GM12891 (cell line): ENCODE results near the gene IFT22.
"Not testable (repeated sequence)": the region's sequence is repeated elsewhere in the genome, so short reads cannot be mapped to it uniquely, and the experiment has no call there.

Source experiments
- DNase-seq: peaks from one replicate; pipeline ENCODE4 v3.0.0; 2011; ENCODE audit warnings: low spot score; ENCODE audit not compliant: insufficient read length
- FAIRE-seq: peaks from 2 replicates; lab custom pipeline; 2011; peaks lifted over from hg19 to GRCh38; lab: Jason Lieb, UNC
- PAX5 ChIP-seq: IDR thresholded peaks from 2 replicates; pipeline ENCODE4 v1.6.1; 2011; ENCODE audit warnings: low read length, moderate library complexity, mild to moderate bottlenecking; ENCODE audit not compliant: insufficient read depth, severe bottlenecking
- POLR2A ChIP-seq: IDR thresholded peaks from 2 replicates; pipeline ENCODE4 v1.6.1; 2011; ENCODE audit warnings: low read depth, low read length, control low read depth
- POLR2AphosphoS5 ChIP-seq: IDR thresholded peaks from 2 replicates; pipeline ENCODE4 v1.6.1; 2011; ENCODE audit warnings: low read depth, low read length, control low read depth
- POU2F2 ChIP-seq: IDR thresholded peaks from 2 replicates; pipeline ENCODE4 v1.6.1; 2011; ENCODE audit warnings: low read depth, mild to moderate bottlenecking, control low read depth, low read length, moderate library complexity
- SPI1 ChIP-seq: IDR thresholded peaks from 2 replicates; pipeline ENCODE4 v1.6.1; 2011; ENCODE audit warnings: low read depth, low read length, control low read depth
- TAF1 ChIP-seq: IDR thresholded peaks from 2 replicates; pipeline ENCODE4 v1.6.1; 2011; ENCODE audit warnings: low read depth, low read length, control low read depth

The IFT22 gene

GRCh38 chr7:101352920-101353308 is 31.3 kb upstream of the IFT22 start:
- no peak for TF ChIP-seq POU2F2
- no peak for TF ChIP-seq POLR2A
- TF ChIP-seq PAX5 = no peak
- TF ChIP-seq POLR2AphosphoS5 = no peak
- no peak for TF ChIP-seq SPI1
- TF ChIP-seq TAF1 = no peak
- DNase-seq = no peak
- FAIRE-seq = no peak

GRCh38 chr7:101349300-101349699 is 27.7 kb upstream of the IFT22 start:
- FAIRE-seq = not testable (repeated sequence)

GRCh38 chr7:101348456-101349067 is 26.9 kb upstream of the IFT22 start:
- FAIRE-seq, DNase-seq: not testable (repeated sequence)

More at GRCh38 chr7:101349300-101349699, 27.7 kb upstream of the IFT22 start:
- not testable (repeated sequence) for DNase-seq

GRCh38 chr7:101347477-101347876 is 25.9 kb upstream of the IFT22 start:
- no peak for DNase-seq
- no peak for FAIRE-seq
- TF ChIP-seq SPI1 = no peak
- TF ChIP-seq PAX5 = no peak
- TF ChIP-seq POLR2A = no peak
- TF ChIP-seq TAF1 = no peak
- TF ChIP-seq POLR2AphosphoS5 = no peak
- TF ChIP-seq POU2F2 = no peak

GRCh38 chr7:101342892-101343291 is 21.3 kb upstream of the IFT22 start:
- no peak for FAIRE-seq

GRCh38 chr7:101340379-101340778 is 18.8 kb upstream of the IFT22 start:
- no peak for FAIRE-seq
- TF ChIP-seq POLR2AphosphoS5 (no peak), PAX5 (no peak), SPI1 (no peak), POLR2A (no peak), POU2F2 (no peak), TAF1 (no peak)
- no peak for DNase-seq

More at GRCh38 chr7:101342892-101343291, 21.3 kb upstream of the IFT22 start:
- DNase-seq = no peak
- TF ChIP-seq POU2F2 (no peak), POLR2A (no peak), TAF1 (no peak)

GRCh38 chr7:101333912-101334311 is 12.3 kb upstream of the IFT22 start:
- TF ChIP-seq TAF1 (no peak), POU2F2 (no peak), SPI1 (peak; percentile 78), POLR2A (no peak)
- DNase-seq = no peak
- no peak for FAIRE-seq

GRCh38 chr7:101332026-101332425 is 10.4 kb upstream of the IFT22 start:
- no peak for TF ChIP-seq PAX5
- DNase-seq (no peak), FAIRE-seq (no peak)

GRCh38 chr7:101330011-101330484 is 8.4 kb upstream of the IFT22 start:
- DNase-seq (no peak), FAIRE-seq (no peak)
- TF ChIP-seq SPI1 = no peak
- no peak for TF ChIP-seq POLR2AphosphoS5
- TF ChIP-seq POLR2A = no peak
- TF ChIP-seq TAF1 = no peak
- no peak for TF ChIP-seq PAX5
- no peak for TF ChIP-seq POU2F2

GRCh38 chr7:101328159-101328558 is 6.5 kb upstream of the IFT22 start:
- no peak for FAIRE-seq

GRCh38 chr7:101319401-101319800 is 2.2 kb downstream of the IFT22 start:
- TF ChIP-seq PAX5 (no peak), SPI1 (no peak), POLR2A (no peak), TAF1 (no peak), POU2F2 (no peak), POLR2AphosphoS5 (no peak)
- no peak for FAIRE-seq

More at GRCh38 chr7:101328159-101328558, 6.5 kb upstream of the IFT22 start:
- TF ChIP-seq POLR2A (no peak), SPI1 (no peak), POU2F2 (no peak), PAX5 (no peak), POLR2AphosphoS5 (no peak)
- DNase-seq = no peak

More at GRCh38 chr7:101319401-101319800, 2.2 kb downstream of the IFT22 start:
- no peak for DNase-seq
